Upper lobe of left lung (tissue), 4 donors: ENCODE results near the gene BANF2.

Source experiments
- CTCF ChIP-seq, 6 experiments: fragments of 450-650 bp in 4 of 6; fragments of 200-600 bp in 2 of 6; sonication (generic) in 2 of 6; IDR thresholded peaks; one replicate each; pipeline ENCODE4 v1.5.1; 2016 to 2019; ENCODE audit warnings: antibody characterized with exemption in 6 of 6
- EP300 ChIP-seq, 4 donors: sonication (generic); formaldehyde crosslinking; IDR thresholded peaks; one replicate each; pipeline ENCODE4 v1.5.1; 2017; ENCODE audit warnings: antibody characterized with exemption in 4 of 4, control low read depth in 2 of 4
- POLR2A ChIP-seq, 4 donors: fragments of 450-650 bp; IDR thresholded peaks; one replicate each; pipeline ENCODE4 v1.5.1; 2016 to 2017; ENCODE audit warnings: antibody characterized with exemption in 4 of 4, mild to moderate bottlenecking in 2 of 4
- POLR2AphosphoS5 ChIP-seq, 2 donors: sonication (generic); formaldehyde crosslinking; IDR thresholded peaks; one replicate each; pipeline ENCODE4 v1.5.1; 2017; ENCODE audit warnings: antibody characterized with exemption in 2 of 2

- TF ChIP-seq POLR2AphosphoS5 (IDR thresholded peaks at IDR 0.05) (no peak), CTCF (IDR thresholded peaks at IDR 0.05) (no peak), POLR2A (IDR thresholded peaks at IDR 0.05) (no peak), EP300 (IDR thresholded peaks at IDR 0.05) (no peak)
Observed at GRCh38 chr20:17666481-17666880, 33.3 kb upstream of the BANF2 start.
